ENCODE data around the gene ZNF782. TPM values are rescaled to one million over a fixed set of nuclear protein-coding genes. Genes with fewer than 3 reads are reported as not detected.
"Not testable (repeated sequence)": the region's sequence is repeated elsewhere in the genome, so short reads cannot be mapped to it uniquely, and the experiment has no call there.

The ZNF782 gene
- 10 to 100 TPM in 1 of 4 donors, 1 to 10 TPM in 3; 5.8 to 13.6 (median 6.7) TPM for total RNA-seq

- peak; percentile 99 for ATAC-seq (ENCODE audit: low FRiP score)
- TF ChIP-seq, protein P1, sequence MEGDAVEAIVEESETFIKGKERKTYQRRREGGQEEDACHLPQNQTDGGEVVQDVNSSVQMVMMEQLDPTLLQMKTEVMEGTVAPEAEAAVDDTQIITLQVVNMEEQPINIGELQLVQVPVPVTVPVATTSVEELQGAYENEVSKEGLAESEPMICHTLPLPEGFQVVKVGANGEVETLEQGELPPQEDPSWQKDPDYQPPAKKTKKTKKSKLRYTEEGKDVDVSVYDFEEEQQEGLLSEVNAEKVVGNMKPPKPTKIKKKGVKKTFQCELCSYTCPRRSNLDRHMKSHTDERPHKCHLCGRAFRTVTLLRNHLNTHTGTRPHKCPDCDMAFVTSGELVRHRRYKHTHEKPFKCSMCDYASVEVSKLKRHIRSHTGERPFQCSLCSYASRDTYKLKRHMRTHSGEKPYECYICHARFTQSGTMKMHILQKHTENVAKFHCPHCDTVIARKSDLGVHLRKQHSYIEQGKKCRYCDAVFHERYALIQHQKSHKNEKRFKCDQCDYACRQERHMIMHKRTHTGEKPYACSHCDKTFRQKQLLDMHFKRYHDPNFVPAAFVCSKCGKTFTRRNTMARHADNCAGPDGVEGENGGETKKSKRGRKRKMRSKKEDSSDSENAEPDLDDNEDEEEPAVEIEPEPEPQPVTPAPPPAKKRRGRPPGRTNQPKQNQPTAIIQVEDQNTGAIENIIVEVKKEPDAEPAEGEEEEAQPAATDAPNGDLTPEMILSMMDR (IDR thresholded peaks at IDR 0.05): no peak
- peak; percentile 80 for DNase-seq (ENCODE audit: low spot score)
Measured at GRCh38 chr9:96853781-96854650, at the start of gene ZNF782. ZNF782 (minus strand) TSS chr9:96854514; CDS start chr9:96851961, 2,553 bp downstream.

- not testable (repeated sequence) for DNase-seq (ENCODE audit: low spot score); ATAC-seq (ENCODE audit: low FRiP score)
Measured at GRCh38 chr9:96900010-96900409, 45.7 kb upstream of the ZNF782 start.

- TF ChIP-seq, protein P1 (IDR thresholded peaks at IDR 0.05): no peak
- ATAC-seq (ENCODE audit: low FRiP score): no peak
- DNase-seq (ENCODE audit: low spot score): no peak
Measured at GRCh38 chr9:96892131-96892530, 37.8 kb upstream of the ZNF782 start.

GRCh38 chr9:96888591-96888990 lies 34.3 kb upstream of the ZNF782 start:
- TF ChIP-seq, protein P1 (IDR thresholded peaks at IDR 0.05): no peak
- ATAC-seq (ENCODE audit: low FRiP score): no peak
- DNase-seq (ENCODE audit: low spot score): no peak

- DNase-seq (ENCODE audit: low spot score) (no peak), ATAC-seq (ENCODE audit: low FRiP score) (no peak)
- TF ChIP-seq, protein P1 (IDR thresholded peaks at IDR 0.05): no peak
Measured at GRCh38 chr9:96885424-96885823, 31.1 kb upstream of the ZNF782 start.

DNA sequence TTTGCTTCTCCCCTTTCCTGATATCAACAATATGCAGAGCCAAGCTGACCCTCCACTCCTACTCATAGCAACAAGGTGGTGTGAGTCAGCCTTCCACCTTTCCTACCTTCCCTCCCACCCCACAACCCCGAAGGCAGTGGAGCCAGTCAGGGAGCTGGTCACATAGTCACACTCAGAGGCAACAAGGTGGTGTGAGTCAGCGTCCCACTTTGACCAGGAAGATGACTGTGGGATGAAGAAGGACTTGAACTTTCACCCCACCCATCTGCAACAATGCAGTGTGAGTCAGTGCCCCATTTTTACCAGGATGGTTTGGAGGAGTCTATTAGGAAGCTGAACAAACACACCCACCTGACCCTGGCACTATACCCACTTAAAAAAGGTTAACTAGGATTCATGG lies 30.1 kb upstream of the ZNF782 start:
- TF ChIP-seq, protein P1 (IDR thresholded peaks at IDR 0.05): no peak
- ATAC-seq (ENCODE audit: low FRiP score) (peak; percentile 48), DNase-seq (ENCODE audit: low spot score) (no peak)

GRCh38 chr9:96883922-96884321 lies 29.6 kb upstream of the ZNF782 start:
- TF ChIP-seq, protein P1 (IDR thresholded peaks at IDR 0.05): no peak
- no peak for DNase-seq (ENCODE audit: low spot score)
- ATAC-seq (ENCODE audit: low FRiP score): no peak
